GM19467 (cell line): ENCODE measurements around the gene NTSR1.

Experiments used
- ATAC-seq: cut with Tn5 transposase; IDR thresholded peaks from one replicate; pipeline ENCODE4 v1.9.1; 2021; ENCODE audit warnings: mild to moderate bottlenecking, moderate library complexity; ENCODE audit not compliant: unreplicated experiment

Gene NTSR1

GRCh38 chr20:62723768-62724450 lies 15.3 kb downstream of the NTSR1 start:
- ATAC-seq: no peak

DNA sequence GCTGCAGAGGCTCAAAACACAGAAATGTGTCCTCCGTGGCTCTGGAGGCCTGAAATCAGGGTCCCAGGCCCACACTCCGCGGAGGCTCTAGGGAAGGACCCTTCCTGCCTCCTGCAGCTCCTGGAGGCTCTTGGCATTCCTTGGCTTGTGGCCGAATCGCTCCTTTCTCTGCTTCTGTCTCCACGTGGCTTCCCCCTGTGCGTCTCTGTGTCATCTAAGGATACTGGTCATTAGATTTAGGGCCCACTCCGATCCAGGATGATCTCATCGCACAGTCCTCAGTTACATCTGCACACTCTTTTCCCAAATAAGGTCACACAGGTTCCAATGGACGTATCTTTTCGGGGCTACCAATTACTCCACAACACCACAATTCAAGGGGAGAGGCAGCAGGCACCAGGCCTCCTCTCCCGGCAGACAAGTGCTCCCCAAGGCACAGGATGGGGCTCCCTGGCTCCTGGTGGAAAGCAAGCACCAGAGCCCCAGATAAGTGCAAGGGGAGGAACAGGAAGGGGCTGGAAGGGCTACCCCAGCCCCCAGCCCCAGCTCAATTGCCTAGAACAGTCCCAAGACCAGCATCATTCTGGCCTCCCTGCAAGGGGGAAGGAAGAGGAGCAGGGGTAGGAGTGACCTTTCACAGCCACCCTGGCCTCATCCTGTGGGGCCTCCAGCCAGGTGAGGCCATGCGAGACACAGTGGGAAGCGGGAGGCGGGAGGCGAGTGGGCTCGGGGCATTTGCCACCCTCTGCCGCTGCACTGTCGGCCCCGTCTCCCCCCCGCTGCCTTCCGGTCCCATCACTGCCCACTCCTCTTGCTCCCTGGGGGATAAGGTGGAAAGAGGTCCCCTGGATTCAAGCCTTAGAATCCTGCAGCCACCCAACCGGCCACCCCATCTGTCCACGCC lies 16.3 kb downstream of the NTSR1 start:
- no peak for ATAC-seq

GRCh38 chr20:62725596-62726268 lies 17.1 kb downstream of the NTSR1 start:
- ATAC-seq: no peak

- no peak for ATAC-seq
These were observed 17.6 kb downstream of the NTSR1 start for GRCh38 chr20:62726276-62726675.

DNA sequence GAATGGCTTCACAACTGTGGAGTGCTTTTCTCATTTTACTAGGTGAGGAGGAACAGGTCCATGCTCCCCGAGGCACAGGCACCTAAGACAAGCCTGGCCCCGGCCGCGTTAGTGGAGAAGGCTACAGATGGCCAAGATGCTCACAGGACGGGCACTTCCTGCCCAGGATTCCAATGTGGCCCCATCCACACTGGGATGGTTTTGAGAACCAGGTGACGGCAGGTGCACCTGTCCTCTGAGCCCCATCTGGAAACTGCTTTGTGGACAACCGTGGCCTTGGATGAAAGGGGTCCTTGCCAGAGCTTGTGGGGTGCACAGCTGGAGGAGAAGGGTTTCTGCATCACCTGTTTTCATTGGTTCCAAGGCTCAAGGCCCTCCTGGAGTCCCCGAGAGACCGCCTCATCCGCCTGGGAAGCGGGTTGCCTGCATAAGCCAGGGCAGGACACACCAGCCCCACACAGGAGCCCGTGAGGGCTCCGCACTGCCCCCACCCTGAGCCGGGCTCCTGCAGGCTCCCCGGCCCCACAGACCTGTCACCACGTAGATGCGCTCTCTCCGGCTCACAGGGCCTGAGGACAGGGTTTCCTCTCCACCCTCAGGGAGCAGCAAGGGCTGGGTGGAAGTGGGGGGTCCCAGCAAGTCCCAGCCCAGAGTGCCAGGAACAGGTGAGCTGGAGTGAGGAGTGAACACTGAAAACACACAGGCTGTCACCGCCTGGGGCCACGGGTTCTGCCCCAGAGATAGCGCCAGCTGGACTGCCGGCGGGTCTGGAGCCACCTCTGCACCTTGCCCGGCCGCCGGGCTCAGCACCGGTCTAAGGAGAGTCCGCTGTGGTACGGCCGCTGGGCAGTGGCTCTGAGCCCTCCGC lies 18.3 kb downstream of the NTSR1 start:
- ATAC-seq: no peak

DNA sequence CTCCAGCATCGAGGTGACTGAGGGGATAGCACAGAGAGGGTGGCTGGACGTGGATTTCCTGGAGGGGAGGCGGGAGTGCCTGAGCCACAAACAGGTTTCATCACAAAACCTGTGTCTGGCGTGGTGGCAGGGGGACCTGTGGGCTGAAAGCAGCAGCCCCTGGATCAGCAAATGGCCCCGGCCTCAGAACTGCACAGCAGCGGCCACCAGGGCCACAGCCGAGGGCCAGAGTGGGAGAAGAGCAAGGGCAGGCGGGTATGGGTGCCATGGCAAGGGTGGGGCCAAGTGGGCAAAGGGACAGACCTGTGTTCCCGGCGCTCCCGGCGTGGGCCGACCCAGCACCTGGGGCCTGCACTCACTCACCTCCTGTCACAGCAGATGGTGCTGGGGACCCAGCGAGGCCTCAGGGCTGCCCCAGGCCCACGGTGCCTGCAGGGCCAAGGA lies 19.0 kb downstream of the NTSR1 start:
- no peak for ATAC-seq

DNA sequence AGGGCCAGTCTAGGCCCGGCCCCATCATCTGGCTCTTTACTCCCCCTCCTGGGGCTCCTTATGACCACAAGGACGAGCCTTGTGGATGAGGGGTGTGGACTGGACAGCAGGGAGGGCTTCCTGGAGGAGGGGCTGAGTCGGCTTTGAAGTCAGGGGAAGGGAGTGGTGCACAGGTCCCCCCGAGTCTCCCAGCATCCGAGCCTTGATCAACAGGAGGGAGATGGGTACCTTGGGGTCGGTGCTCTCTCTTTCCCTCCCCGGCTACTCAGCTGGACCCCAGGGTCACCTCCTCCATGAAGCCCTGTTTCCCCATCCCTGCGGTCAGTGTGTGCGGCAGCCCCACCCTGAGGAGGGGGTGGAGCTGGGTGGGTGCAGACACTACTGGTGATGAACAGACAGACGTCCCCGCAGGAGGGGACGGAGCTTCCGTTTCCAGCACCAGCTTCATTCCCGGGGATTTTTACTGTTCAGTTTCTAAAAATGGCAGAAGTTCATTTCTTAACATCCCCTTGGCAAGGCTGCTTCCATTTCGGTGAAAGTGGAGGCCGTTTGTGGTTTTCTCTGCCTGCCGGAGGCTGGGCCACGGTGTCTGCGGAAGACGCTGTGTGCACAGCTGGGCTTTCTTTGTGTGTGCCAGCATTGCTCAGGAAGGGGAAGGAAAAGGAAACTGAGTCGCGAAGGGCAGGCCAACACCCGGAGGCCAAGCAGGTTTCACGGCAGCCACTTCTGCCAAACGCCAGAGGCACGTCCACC lies 19.6 kb downstream of the NTSR1 start:
- no peak for ATAC-seq

- ATAC-seq: no peak
These were observed 20.2 kb downstream of the NTSR1 start for GRCh38 chr20:62728781-62729300.

- ATAC-seq: no peak
These were observed 21.8 kb downstream of the NTSR1 start for GRCh38 chr20:62730481-62730880.

DNA sequence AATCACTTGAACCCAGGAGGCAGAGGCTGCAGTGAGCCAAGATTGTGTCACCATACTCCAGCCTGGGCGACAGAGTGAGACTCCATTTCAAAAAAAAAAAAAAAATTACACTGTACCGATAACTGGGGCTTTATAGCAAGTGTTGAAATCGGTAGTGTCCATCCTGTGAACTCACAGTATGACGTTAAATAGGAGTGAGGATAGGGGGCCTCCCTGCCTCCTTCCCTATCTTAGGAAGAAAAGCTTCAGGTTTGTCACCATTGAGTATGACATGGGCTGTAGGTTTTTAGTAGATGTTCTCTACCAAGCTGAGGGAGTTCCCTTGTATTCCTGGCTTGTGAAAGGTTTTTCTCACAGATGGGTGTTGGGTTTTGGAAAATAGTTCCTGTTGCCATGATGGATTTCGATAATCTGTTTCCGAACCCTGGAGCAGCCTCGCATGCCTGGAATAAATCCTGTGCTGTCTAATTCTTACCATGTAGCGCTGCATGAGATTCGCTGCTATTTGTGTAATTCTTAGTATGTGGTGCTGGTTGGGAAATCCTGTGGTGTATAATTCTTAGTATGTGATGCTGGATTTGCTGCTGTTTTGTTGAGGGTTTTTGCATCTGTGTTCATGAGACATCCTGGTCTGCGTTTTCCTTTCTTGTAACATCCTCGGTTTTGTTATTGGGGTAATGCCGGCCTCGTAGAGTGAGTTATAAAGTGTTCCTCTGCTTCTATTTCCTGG lies 23.6 kb downstream of the NTSR1 start:
- ATAC-seq: no peak

DNA sequence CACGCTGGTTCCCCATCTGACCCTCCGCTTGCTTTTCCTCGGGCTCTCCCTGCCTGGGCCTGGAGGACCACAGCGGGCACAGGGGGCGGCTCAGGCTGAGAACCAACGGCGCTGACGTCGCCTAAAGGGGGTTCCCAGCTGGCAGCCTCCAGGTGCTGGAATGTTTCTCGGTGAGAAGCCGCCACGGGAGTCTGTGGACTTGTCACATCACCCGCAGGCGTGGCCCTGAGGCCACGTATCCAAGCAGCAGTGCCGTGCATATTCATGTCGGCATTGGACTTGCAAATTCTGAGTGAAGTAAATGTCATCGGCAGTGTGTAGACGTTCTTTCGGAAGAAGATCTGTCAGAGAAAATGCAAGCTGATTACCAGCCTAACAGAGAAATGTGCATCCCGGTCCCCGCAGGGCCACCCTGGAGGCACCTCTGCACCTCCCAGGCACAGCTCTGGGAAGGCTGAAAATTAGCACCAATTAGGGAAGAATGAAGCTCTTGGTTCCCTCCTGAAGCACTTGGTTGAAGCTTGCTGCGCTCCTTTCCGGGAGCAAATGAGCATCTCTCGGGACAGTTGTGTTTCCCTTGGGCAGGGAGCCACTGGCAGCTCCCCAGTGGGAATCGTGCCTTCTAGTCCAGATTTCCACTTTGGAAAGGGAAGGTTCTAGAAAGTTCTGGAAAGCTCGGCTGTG lies 24.3 kb downstream of the NTSR1 start:
- no peak for ATAC-seq

DNA sequence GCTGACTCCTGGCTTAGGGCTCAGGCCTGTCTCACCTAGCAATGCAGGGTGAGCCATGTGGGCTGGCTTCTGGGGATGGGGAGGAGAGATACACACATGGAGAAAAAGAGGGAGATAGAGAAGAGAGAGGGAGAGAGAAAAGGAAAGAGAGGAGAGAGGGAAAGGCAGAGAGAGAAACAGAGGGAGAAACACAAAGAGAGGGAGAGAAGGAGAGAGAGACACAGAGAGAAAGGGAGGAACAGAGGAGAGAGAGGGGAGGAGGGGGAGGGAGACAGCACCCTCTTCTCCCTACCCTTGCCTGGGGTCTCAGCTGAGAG lies 24.8 kb downstream of the NTSR1 start:
- no peak for ATAC-seq

- ATAC-seq: no peak
These were observed 25.3 kb downstream of the NTSR1 start for GRCh38 chr20:62733891-62734290.

DNA sequence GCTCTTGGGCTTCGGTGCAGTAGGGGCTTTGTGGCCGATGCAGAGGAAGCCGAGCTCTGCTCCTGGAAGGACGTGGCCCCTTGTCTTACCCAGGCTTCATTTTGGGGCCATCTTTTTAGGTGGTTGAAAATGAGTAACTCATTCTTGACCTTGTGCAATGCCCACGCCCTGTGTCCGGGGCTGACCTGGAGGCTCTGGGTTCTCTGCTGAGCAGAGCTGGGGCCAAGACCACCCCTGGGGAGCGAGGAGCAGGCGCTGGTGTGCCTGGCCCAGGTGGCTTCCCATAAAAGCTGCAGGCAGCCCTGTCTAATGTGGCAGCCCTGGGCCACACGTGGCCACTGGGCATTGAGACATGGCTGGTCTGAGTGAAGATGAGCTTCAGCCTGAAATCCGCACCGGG lies 25.7 kb downstream of the NTSR1 start:
- ATAC-seq: no peak

GRCh38 chr20:62734881-62735280 lies 26.2 kb downstream of the NTSR1 start:
- ATAC-seq: no peak

GRCh38 chr20:62735331-62735821 lies 26.7 kb downstream of the NTSR1 start:
- no peak for ATAC-seq

DNA sequence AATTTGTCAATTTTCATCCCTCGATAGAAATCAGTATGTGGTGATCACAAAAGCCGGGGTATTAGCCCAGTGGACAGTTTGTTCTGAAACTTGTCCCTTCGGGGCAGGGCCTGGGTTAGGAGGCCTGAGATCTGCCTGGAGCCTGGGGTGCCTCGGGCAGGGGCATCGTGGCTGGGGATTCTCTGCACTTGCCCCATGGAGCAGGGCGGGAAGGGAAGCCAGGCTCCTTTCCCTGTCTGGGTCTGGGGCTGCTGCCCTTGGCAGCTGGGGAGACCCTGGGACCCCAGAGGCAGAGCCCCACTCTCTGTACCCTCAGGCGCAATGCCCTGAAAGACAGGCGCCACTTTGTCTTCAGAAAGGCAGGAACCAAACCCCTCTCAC lies 27.4 kb downstream of the NTSR1 start:
- ATAC-seq: no peak

DNA sequence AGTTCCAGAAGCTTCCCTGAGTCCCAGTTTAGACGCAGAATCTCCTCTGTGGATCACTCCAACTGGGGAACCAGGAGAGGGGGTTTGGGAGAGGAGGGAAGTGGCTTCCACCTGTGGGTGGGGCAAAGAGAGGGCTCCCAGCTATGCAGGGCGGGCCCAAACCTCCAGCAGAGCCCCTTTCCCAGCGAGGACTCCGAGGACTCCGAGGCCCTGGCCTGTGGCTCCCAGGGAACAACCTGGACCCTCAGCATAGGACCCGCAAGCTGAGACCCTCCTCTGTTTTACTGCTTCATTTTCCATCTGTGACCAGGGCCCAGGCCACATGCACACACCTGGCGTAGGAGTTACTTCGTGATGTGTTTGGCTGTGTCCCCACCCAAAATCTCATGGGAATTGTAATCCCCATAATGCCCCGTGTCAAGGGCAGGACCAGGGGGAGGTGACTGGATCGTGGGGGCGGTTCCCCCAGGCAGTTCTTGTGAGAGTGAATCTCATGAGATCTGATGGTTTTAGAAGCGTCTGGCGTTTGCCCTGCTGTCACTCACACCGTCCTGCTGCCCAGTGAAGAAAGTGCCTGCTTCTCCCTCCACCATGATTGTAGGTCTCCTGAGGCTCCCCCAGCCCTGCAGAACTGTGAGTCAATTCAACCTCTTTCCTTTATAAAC lies 27.9 kb downstream of the NTSR1 start:
- no peak for ATAC-seq
